Hepatocyte (in vitro differentiated cells): ENCODE results near the gene TLCD3B. TPM values are rescaled to one million over a fixed set of nuclear protein-coding genes. Genes with fewer than 3 reads are reported as not detected.

Experiments
- DNase-seq: peaks from one replicate; pipeline ENCODE4 v3.0.0-alpha.2; 2016; ENCODE audit warnings: low spot score
- H2AFZ ChIP-seq: fragments of 200-600 bp; sonication (generic); 2 replicates; pipeline ENCODE4 v1.6.0; 2016; ENCODE audit warnings: antibody characterized with exemption, mild to moderate bottlenecking
- H3K27ac ChIP-seq: fragments of 200-600 bp; sonication (generic); 2 replicates; pipeline ENCODE4 v1.5.1; 2016; ENCODE audit warnings: mild to moderate bottlenecking
- H3K27me3 ChIP-seq: fragments of 200-600 bp; sonication (generic); 2 replicates; pipeline ENCODE4 v1.6.1; 2016
- H3K36me3 ChIP-seq: fragments of 200-600 bp; sonication (generic); replicated peaks from 2 replicates; pipeline ENCODE4 v1.5.1; 2016; ENCODE audit warnings: low read depth; ENCODE audit not compliant: insufficient read depth
- H3K4me1 ChIP-seq: fragments of 200-600 bp; sonication (generic); 2 replicates; pipeline ENCODE4 v1.5.1; 2016; ENCODE audit warnings: mild to moderate bottlenecking, moderate library complexity; ENCODE audit not compliant: insufficient read depth
- H3K4me2 ChIP-seq: fragments of 200-600 bp; sonication (generic); 2 replicates; pipeline ENCODE4 v1.6.0; 2016
- H3K4me3 ChIP-seq: fragments of 200-600 bp; sonication (generic); 2 replicates; pipeline ENCODE4 v1.5.1; 2016; ENCODE audit warnings: mild to moderate bottlenecking
- H3K79me2 ChIP-seq: fragments of 200-600 bp; sonication (generic); 2 replicates; pipeline ENCODE4 v1.6.0; 2017; ENCODE audit warnings: mild to moderate bottlenecking
- H3K9me2 ChIP-seq: fragments of 200-600 bp; sonication (generic); replicated peaks from 2 replicates; pipeline ENCODE4 v1.6.0; 2017; ENCODE audit warnings: mild to moderate bottlenecking; ENCODE audit not compliant: insufficient read depth
- H3K9me3 ChIP-seq: fragments of 200-600 bp; sonication (generic); 2 replicates; pipeline ENCODE4 v1.5.1; 2016; ENCODE audit warnings: low read depth, mild to moderate bottlenecking
- H4K20me1 ChIP-seq: fragments of 200-600 bp; sonication (generic); 2 replicates; pipeline ENCODE4 v1.6.0; 2016; ENCODE audit warnings: mild to moderate bottlenecking; ENCODE audit not compliant: insufficient read depth, poor library complexity, severe bottlenecking
- EZH2 ChIP-seq: fragments of 200-600 bp; sonication (generic); IDR thresholded peaks from 2 replicates; pipeline ENCODE4 v1.6.1; 2016; ENCODE audit warnings: antibody characterized with exemption, mild to moderate bottlenecking, borderline replicate concordance
- EZH2phosphoT487 ChIP-seq: fragments of 200-600 bp; sonication (generic); IDR thresholded peaks from one replicate; pipeline ENCODE4 v1.6.1; 2018; ENCODE audit warnings: antibody characterized with exemption, mild to moderate bottlenecking, low read depth, moderate library complexity; ENCODE audit not compliant: unreplicated experiment, severe bottlenecking
- WGBS: methylation state at CpG from one replicate; pipeline ENCODE4 v1.1.6; 2016; ENCODE audit warnings: low lambda C conversion rate; ENCODE audit errors: missing lambda C conversion rate; 5-methylcytosine and 5-hydroxymethylcytosine counted together
- polyA plus RNA-seq: library from polyadenylated mRNA; unstranded; fragments of >200 nt; fragmentation: Nextera tagmentation; extraction: Ambion mirVana; gene quantifications from 2 replicates; pipeline ENCODE4 v1.2.1, GENCODE V29; 2016
- total RNA-seq: library from RNA; depleted of rRNA; stranded (reverse); fragments of >200 nt; gene quantifications from 2 replicates; pipeline ENCODE4 v1.2.3, GENCODE V29; 2014
- TF ChIP-seq, protein P1 (sequence below): fragments of 200-600 bp; sonication (generic); IDR thresholded peaks from 2 replicates; pipeline ENCODE4 v1.5.1; 2016; ENCODE audit warnings: antibody characterized with exemption, mild to moderate bottlenecking; ENCODE audit not compliant: poor library complexity

Gene TLCD3B
- total and polyA plus RNA-seq, 2 experiments from 2014 or later, result not detected

DNA sequence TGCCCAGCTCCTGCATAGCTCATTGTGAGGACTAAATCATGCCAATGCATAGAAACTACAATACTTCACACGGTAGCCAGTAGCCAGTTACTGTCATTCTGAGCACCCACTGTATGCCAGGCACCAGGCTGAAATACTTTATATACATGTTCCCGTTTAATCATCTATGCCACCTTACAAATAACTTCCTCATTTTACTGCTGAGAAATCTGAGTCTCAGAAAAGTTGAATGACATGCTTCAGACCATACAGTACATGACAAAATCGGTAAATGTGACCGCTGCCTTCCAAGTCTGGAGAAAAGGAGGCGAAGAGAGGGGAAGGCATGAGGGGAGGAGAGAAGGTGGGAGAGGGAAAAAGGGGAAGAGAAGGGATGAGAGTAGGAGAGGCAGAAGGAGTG is 9.2 kb upstream of the TLCD3B start:
- no peaks in the 10 kb centered on the region for H3K36me3 ChIP-seq
- no peaks in the 10 kb centered on the region for H3K79me2 ChIP-seq
- H3K9me3 ChIP-seq, result no peaks in the 10 kb centered on the region
- H2AFZ ChIP-seq, result no peak overlapping the region
- WGBS, result 84% methylated on average over 5 of the region's 5 CpGs
- H3K4me1 ChIP-seq, result no peaks in the 10 kb centered on the region
- H3K4me2 ChIP-seq, result no peak overlapping the region
- TF ChIP-seq EZH2phosphoT487 (no peak), EZH2 (no peak)
- TF ChIP-seq, protein P1, sequence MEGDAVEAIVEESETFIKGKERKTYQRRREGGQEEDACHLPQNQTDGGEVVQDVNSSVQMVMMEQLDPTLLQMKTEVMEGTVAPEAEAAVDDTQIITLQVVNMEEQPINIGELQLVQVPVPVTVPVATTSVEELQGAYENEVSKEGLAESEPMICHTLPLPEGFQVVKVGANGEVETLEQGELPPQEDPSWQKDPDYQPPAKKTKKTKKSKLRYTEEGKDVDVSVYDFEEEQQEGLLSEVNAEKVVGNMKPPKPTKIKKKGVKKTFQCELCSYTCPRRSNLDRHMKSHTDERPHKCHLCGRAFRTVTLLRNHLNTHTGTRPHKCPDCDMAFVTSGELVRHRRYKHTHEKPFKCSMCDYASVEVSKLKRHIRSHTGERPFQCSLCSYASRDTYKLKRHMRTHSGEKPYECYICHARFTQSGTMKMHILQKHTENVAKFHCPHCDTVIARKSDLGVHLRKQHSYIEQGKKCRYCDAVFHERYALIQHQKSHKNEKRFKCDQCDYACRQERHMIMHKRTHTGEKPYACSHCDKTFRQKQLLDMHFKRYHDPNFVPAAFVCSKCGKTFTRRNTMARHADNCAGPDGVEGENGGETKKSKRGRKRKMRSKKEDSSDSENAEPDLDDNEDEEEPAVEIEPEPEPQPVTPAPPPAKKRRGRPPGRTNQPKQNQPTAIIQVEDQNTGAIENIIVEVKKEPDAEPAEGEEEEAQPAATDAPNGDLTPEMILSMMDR, result no peak
- H3K27me3 ChIP-seq, result peaks cover 4% of the 10 kb centered on the region
- no peaks in the 10 kb centered on the region for H3K9me2 ChIP-seq
- no peak overlapping the region for H3K4me3 ChIP-seq
- H3K27ac ChIP-seq, result no peak overlapping the region
- no peak for DNase-seq
- H4K20me1 ChIP-seq, result no peaks in the 10 kb centered on the region

DNA sequence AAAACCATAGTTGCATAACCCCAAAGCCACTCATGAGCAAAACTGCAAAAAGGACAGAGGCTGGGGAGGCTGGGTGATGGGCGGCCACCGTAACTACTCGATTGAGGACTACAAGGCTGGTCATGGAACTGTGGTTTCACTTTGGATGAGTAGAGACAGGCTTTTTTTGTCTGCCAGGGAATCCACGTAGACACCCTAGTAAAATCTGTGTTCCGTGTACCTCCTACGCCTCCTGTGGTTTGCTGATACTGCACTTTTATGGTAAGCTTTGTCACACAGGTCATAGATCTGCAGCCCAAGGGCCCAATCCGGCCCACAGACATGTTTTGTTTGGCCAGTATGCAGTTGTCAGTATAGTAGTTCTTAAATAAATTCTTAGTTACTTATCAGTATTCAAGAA is 2.2 kb upstream of the TLCD3B start:
- Histone ChIP-seq H2AFZ (no peak overlapping the region), H3K27me3 (peaks cover 54% of the 10 kb centered on the region)
- no peak for DNase-seq

DNA sequence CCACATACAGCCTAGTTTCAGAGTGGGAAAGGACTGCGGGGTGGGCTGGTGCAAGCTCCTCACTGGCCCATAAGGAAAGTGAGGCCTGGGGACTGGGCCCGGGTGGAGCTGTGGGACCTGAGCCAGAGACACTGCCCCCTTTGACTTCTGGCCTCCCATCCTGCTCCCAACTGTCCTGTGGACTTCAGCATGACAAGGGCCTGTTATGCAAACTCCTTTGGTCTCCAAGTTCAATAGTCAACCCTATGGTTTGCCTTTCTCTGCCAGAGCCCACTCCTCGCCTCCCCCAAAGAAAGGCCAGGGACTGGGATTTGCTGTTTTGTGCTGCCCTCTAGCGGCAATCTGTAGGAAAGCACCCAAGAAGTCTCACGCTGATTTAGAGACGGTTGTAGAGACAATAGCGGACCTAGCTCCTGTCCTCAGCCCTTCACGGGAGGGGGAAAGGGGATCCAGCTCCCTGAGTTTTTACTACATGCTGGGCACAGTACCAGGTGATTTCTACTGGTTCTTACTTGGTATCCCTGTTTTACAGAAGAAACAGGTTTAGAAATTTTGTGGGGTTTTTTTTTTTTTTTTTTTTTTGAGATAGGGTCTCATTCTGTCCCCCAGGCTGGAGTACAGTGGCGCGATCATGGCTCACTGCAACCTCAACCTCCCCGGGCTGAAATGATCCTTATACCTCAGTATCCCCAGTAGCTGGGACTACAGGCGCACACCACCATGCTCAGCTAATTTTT is 1.2 kb upstream of the TLCD3B start:
- no peak overlapping the region for H2AFZ ChIP-seq
- H3K79me2 ChIP-seq, result no peaks in the 10 kb centered on the region
- H3K9me3 ChIP-seq, result no peaks in the 10 kb centered on the region
- no peak overlapping the region for H3K27ac ChIP-seq
- no peak overlapping the region for H3K4me2 ChIP-seq
- H3K4me1 ChIP-seq, result peaks cover 7% of the 10 kb centered on the region
- H3K36me3 ChIP-seq, result no peaks in the 10 kb centered on the region
- H4K20me1 ChIP-seq, result no peaks in the 10 kb centered on the region
- H3K4me3 ChIP-seq, result no peak overlapping the region
- DNase-seq, result peak; percentile 71
- WGBS, result 27% methylated on average over 12 of the region's 12 CpGs
- TF ChIP-seq, protein P1, result peak; percentile 75
- TF ChIP-seq EZH2, result no peak
- no peak for TF ChIP-seq EZH2phosphoT487
- no peaks in the 10 kb centered on the region for H3K9me2 ChIP-seq
- peaks cover 62% of the 10 kb centered on the region for H3K27me3 ChIP-seq

More for the DNA sequence above, 2.2 kb upstream of the TLCD3B start:
- WGBS, result 79% methylated on average over 7 of the region's 7 CpGs
- Histone ChIP-seq H3K9me3 (no peaks in the 10 kb centered on the region), H3K4me2 (no peak overlapping the region), H3K27ac (no peak overlapping the region), H3K4me1 (peaks cover 7% of the 10 kb centered on the region), H3K79me2 (no peaks in the 10 kb centered on the region), H4K20me1 (no peaks in the 10 kb centered on the region), H3K4me3 (no peak overlapping the region), H3K9me2 (no peaks in the 10 kb centered on the region), H3K36me3 (no peaks in the 10 kb centered on the region)
- no peak for TF ChIP-seq EZH2
- TF ChIP-seq, protein P1, result no peak
- TF ChIP-seq EZH2phosphoT487, result no peak
